AG04450 (cell line): Measurements from ENCODE around the gene COX5A. TPM values are rescaled to one million over a fixed set of nuclear protein-coding genes. Genes with fewer than 3 reads are reported as not detected.

ENCODE experiments used
- CTCF ChIA-PET: fragments of 300-600, 350-600 bp; formaldehyde crosslinking; extraction: SDS; loops from one replicate; lab custom pipeline; 2022; ENCODE audit warnings: antibody characterized with exemption, inconsistent platforms; lab: Charles Lee
- POLR2A ChIA-PET: fragments of 350-600 bp; formaldehyde crosslinking; extraction: SDS; loops from one replicate; lab custom pipeline; 2021; ENCODE audit warnings: antibody characterized with exemption, inconsistent platforms; lab: Yijun Ruan, JAX
- DNase-seq: peaks from one replicate; pipeline ENCODE4 v3.0.0-alpha.2; 2011; ENCODE audit warnings: low read depth, low spot score
- H3K27ac ChIP-seq: one replicate; pipeline ENCODE4 v1.5.1; 2012; ENCODE audit warnings: low read depth, low read length, control low read depth
- H3K27me3 ChIP-seq: one replicate; pipeline ENCODE4 v1.6.0; 2012; ENCODE audit warnings: low read length; ENCODE audit not compliant: control insufficient read depth, insufficient read depth
- H3K4me3 ChIP-seq: 2 replicates; pipeline ENCODE4 v1.5.1; 2011; ENCODE audit warnings: mild to moderate bottlenecking, low read depth, low read length, control low read depth
- H3K9me3 ChIP-seq: 2 replicates; pipeline ENCODE4 v1.5.1; 2012; ENCODE audit warnings: low read length; ENCODE audit not compliant: control insufficient read depth, insufficient read depth
- polyA plus RNA-seq: library from polyadenylated mRNA; depleted of rRNA; stranded (reverse); fragments of >200 nt; gene quantifications from 2 replicates; pipeline ENCODE4 v1.2.3, GENCODE V29; 2011
- TF ChIP-seq, protein P1 (sequence below): IDR thresholded peaks from 2 replicates; pipeline ENCODE4 v1.5.1; 2011; ENCODE audit warnings: low read depth, low read length, control low read depth, inconsistent platforms

Gene COX5A
- polyA plus RNA-seq, 1 experiment, result 147 TPM

DNA sequence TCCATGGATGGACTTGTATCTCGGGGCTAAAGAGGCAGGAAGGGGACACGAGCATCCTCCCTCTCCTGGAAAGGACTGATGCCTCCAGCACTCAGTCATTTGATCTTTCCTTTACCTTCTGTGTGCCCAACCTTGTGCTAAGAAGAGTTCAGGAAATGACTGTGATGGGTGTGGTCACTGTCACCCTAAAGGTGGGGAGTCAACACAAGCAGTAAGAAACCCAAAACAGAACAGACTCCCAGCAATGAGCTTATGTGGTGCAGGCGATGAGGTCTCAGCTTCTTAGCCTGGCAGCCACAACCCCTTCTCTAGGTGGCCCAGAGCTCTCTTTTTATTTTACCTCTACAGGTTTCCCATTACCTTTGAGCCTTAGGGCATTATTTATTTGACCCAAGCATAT, 44.2 kb downstream of the COX5A start:
- TF ChIP-seq, protein P1, sequence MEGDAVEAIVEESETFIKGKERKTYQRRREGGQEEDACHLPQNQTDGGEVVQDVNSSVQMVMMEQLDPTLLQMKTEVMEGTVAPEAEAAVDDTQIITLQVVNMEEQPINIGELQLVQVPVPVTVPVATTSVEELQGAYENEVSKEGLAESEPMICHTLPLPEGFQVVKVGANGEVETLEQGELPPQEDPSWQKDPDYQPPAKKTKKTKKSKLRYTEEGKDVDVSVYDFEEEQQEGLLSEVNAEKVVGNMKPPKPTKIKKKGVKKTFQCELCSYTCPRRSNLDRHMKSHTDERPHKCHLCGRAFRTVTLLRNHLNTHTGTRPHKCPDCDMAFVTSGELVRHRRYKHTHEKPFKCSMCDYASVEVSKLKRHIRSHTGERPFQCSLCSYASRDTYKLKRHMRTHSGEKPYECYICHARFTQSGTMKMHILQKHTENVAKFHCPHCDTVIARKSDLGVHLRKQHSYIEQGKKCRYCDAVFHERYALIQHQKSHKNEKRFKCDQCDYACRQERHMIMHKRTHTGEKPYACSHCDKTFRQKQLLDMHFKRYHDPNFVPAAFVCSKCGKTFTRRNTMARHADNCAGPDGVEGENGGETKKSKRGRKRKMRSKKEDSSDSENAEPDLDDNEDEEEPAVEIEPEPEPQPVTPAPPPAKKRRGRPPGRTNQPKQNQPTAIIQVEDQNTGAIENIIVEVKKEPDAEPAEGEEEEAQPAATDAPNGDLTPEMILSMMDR, result no peak
- DNase-seq, result no peak
- CTCF ChIA-PET, result interaction anchor here (5.7 kb wide), 1 partner anchor 8 kb away, joined by 61 read pairs; no protein-coding TSS in a partner anchor
- Histone ChIP-seq H3K4me3 (no peak overlapping the region), H3K9me3 (no peaks in the 10 kb centered on the region; the same call in 1 of the 2 replicates), H3K27ac (no peak overlapping the region), H3K27me3 (no peaks in the 10 kb centered on the region)
- POLR2A ChIA-PET, result interaction anchor here (0.6 to 1.1 kb wide), 3 partner anchors 12 to 102 kb away, joined by 3 to 4 read pairs (median 4); partner anchors contain the start of gene SCAMP5

- Histone ChIP-seq H3K9me3 (no peaks in the 10 kb centered on the region; the same call in 1 of the 2 replicates), H3K27ac (no peak overlapping the region), H3K27me3 (no peaks in the 10 kb centered on the region), H3K4me3 (no peak overlapping the region)
- DNase-seq, result no peak
- TF ChIP-seq, protein P1, result no peak
- ChIA-PET CTCF (interaction anchor here (5.7 kb wide), 1 partner anchor 9 kb away, joined by 61 read pairs; no protein-coding TSS in a partner anchor), POLR2A (no interaction called here)
These were observed 44.9 kb downstream of the COX5A start for GRCh38 chr15:74892931-74893330.

DNA sequence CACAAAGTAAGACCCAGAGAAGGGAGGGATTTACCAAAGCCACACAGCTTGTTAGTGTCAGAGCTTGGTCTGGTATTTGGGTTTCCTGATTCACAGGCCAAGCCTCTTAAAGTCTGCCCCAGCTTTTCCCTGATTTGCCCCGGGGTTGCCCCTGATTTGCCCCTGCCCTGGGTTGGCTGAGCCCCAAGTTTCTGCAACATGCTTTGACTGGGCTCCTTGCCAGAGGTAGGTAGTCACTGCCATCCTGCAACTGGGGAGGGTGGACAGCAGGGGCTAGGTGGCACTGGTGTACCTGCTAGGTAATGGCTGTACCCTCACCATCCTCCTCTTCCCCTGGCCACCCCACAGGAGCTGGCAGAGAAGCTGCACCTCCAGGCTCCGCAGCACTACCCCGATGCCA, 45.6 kb downstream of the COX5A start:
- H3K4me3 ChIP-seq, result no peak overlapping the region
- ChIA-PET CTCF (interaction anchor here (5.7 kb wide), 1 partner anchor 9 kb away, joined by 61 read pairs; no protein-coding TSS in a partner anchor), POLR2A (no interaction called here)
- H3K27me3 ChIP-seq, result no peaks in the 10 kb centered on the region
- H3K27ac ChIP-seq, result no peak overlapping the region
- H3K9me3 ChIP-seq, result no peaks in the 10 kb centered on the region; the same call in 1 of the 2 replicates
- DNase-seq, result no peak
- TF ChIP-seq, protein P1, result no peak

- POLR2A ChIA-PET, result no interaction called here
These were observed 46.4 kb downstream of the COX5A start for GRCh38 chr15:74891469-74891868.

GRCh38 chr15:74890665-74890960, 47.3 kb downstream of the COX5A start:
- ChIA-PET POLR2A (interaction anchor here (1.3 kb wide), 1 partner anchor 10 kb away, joined by 4 read pairs; no protein-coding TSS in a partner anchor), CTCF (interaction anchor here (5.7 kb wide), 1 partner anchor 11 kb away, joined by 61 read pairs; no protein-coding TSS in a partner anchor)
- TF ChIP-seq, protein P1, result no peak

More at GRCh38 chr15:74891469-74891868, 46.4 kb downstream of the COX5A start:
- no peaks in the 10 kb centered on the region for H3K27me3 ChIP-seq
- TF ChIP-seq, protein P1, result no peak
- no peaks in the 10 kb centered on the region; the same call in 1 of the 2 replicates for H3K9me3 ChIP-seq
- CTCF ChIA-PET, result interaction anchor here (5.7 kb wide), 1 partner anchor 10 kb away, joined by 61 read pairs; no protein-coding TSS in a partner anchor
- H3K4me3 ChIP-seq, result no peak overlapping the region
- H3K27ac ChIP-seq, result no peak overlapping the region
- no peak for DNase-seq

More at GRCh38 chr15:74890665-74890960, 47.3 kb downstream of the COX5A start:
- no peak overlapping the region for H3K27ac ChIP-seq
- H3K27me3 ChIP-seq, result no peaks in the 10 kb centered on the region
- H3K9me3 ChIP-seq, result no peaks in the 10 kb centered on the region; the same call in 1 of the 2 replicates
- peak overlapping the region; percentile 96 for H3K4me3 ChIP-seq
- no peak for DNase-seq
